Measurements from ENCODE around the gene RILPL2.
"Not testable (repeated sequence)": the region's sequence is repeated elsewhere in the genome, so short reads cannot be mapped to it uniquely, and the experiment has no call there.

RILPL2 gene

DNA sequence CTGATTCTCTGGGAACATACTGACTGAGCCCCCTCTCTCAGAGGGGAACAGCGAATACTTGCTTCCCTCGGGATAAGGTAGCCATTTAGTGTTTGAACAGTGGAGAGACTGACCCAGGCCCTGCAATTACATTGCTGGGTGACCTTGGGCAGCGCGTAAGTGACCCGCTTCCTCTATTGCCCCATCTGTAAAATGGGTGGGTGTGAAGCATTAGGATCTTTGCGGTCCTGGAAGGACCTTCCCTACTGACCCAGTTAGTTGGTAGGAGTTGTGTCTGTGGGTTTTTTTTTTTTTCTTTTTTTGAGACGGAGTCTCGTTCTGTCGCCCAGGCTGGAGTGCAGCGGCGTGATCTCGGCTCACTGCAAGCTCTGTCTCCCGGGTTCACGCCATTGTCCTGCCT lies 53.8 kb downstream of the RILPL2 start:
- no peak for DNase-seq (ENCODE audit: low spot score)

DNA sequence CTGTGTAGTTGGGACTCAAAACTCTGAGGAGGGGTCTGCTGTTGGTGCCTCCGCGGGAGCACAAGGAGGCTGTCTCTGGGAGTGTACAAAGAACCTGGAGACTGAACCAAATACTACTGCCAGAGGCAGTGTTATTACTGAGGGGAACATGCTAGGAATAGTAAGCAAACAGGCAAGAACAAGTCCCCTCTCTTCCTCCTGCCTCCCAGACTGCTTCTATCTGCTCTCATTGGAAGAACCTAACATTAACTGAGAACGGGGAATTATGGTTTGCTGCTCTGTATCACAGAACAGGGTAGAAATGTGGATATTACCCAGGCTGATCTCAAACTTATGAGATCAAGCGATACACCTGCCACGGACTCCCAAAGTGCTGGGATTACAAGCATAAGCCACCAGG lies 57.1 kb downstream of the RILPL2 start:
- DNase-seq (ENCODE audit: low spot score) = no peak

DNA sequence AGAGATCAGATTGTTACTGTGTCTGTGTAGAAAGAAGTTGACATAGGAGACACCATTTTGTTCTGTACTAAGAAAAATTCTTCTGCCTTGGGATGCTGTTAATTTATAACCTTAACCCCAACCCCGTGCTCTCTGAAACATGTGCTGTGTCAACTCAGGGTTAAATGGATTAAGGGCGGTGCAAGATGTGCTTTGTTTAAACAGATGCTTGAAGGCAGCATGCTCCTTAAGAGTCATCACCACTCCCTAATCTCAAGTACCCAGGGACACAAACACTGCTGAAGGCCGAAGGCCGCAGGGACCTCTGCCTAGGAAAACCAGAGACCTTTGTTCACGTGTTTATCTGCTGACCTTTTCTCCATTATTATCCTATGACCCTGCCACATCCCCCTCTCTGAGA lies 64.1 kb downstream of the RILPL2 start:
- DNase-seq (ENCODE audit: low spot score) = not testable (repeated sequence)

DNA sequence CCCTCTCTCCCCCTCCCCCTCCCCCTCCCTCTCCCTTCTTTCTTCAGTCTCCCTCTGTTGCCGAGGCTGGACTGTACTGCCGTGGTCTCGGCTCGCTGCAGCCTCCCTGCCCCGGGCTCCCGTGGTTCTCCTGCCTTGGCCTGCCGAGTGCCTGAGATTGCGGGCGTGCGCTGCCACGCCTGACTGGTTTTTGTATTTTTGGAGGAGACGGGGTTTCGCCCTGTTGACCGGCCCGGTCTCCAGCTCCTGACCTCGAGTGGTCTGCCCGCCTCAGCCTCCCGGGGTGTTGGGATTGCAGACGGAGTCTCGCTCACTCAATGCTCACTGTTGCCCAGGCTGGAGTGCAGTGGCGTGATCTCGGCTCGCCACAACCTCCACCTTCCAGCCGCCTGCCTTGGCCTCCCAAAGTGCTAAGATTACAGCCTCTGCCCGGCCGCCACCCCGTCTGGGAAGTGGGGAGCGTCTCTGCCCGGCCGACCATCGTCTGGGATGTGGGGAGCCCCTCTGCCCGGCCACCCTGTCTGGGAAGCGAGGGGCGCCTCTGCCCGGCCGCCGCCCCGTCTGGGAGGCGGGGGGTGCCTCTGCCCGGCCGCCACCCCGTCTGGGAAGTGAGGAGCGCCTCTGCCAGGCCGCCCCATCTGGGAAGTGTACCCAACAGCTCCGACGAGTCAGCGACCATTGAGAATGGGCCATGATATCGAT lies 64.7 kb downstream of the RILPL2 start:
- DNase-seq (ENCODE audit: low spot score) = not testable (repeated sequence)

DNA sequence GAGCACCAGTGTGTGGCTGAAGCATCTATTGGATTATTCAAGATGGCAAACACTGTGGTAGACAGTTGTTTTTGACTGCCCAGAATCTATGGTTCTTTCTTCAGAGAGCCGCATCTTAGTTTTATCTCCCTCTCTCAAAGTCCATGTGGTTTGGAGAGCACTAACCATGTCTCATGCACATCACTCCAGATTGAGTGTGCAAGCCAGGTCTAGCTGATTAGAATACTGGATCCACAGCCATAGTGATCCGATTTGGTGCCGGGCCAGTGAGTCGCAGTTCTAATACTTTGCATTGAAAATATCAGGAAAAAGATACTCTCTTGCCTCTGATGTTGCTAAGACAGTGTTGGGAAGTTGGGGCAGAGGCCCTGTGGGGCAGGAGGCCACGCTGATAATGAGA lies 67.3 kb downstream of the RILPL2 start:
- DNase-seq (ENCODE audit: low spot score) = no peak

DNA sequence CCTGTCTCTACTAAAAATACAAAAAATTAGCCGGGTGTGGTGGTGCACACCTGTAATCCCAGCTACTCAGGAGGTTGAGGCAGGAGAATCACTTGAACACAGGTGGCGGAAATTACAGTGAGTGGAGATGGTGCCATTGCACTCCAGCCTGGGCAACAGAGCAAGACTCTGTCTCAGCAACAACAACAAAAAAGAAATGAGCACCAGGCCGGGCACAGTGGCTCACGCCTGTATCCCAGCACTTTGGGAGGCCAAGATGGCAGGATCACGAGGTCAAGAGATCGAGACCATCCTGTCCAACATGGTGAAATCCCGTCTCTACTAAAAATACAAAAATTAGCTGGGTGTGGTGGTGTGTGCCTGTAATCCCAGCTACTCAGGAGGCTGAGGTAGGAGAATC lies 68.1 kb downstream of the RILPL2 start:
- not testable (repeated sequence) for DNase-seq (ENCODE audit: low spot score)

DNA sequence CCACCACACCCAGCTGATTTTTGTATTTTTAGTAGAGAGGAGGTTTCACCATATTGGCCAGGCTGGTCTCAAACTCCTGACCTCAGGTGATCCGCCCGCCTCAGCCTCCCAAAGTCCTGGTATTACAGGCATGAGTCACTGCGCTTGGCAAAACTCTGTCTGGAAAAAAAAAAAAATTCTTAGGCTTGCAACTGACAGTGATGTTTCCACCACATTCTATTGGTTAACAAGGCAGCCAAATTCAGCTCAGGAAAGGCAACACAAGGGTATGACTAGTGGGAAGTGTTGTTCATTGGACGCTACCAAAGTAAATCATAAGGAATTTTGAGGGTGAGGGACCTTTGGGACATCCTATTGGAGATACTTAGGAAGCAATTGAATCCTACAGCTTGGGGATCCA lies 69.0 kb downstream of the RILPL2 start:
- no peak for DNase-seq (ENCODE audit: low spot score)

Data from activated CD4-positive, alpha-beta T cell treated with anti-CD3 and anti-CD28 coated beads, Interleukin-2, Interleukin-4, amounts not matched to agents 100 ng/mL and 50 ng/mL, durations not matched to agents 16 hours and 8 hours (primary cell).